PC-3 (cell line): ENCODE data around the gene COL13A1. TPM values are rescaled to one million over a fixed set of nuclear protein-coding genes. Genes with fewer than 3 reads are reported as not detected.
A peak's percentile ranks its signal among the peaks of the same experiment; 100 is the strongest.

ENCODE experiments used
- ATAC-seq: fragments of 200-7000 bp; cut with Tn5 transposase; 2 replicates; pipeline ENCODE4 v1.9.1; 2020; ENCODE audit warnings: mild to moderate bottlenecking, moderate library complexity
- BruUV-seq: library from RNA; stranded (reverse); fragments of 400-500 nt; replicated peaks from 2 replicates; lab custom pipeline; 2021; lab: Mats Ljungman, UMichigan
- CTCF ChIA-PET: fragments of 300-600 bp; sonication (Branson Sonifier 250); formaldehyde crosslinking; loops from one replicate; lab custom pipeline; 2022; ENCODE audit warnings: antibody characterized with exemption; lab: Charles Lee
- POLR2A ChIA-PET: fragments of 300-600 bp; sonication (Branson Sonifier 250); formaldehyde crosslinking; loops from one replicate; lab custom pipeline; 2022; ENCODE audit warnings: antibody characterized with exemption; ENCODE audit not compliant: unreplicated experiment; lab: Charles Lee
- DNase-seq: peaks from one replicate; pipeline ENCODE4 v3.0.0-alpha.2; 2015
- H2AFZ ChIP-seq: fragments of 300-600 bp; sonication (generic); 2 replicates; pipeline ENCODE4 v1.6.0; 2016; ENCODE audit warnings: antibody characterized with exemption, low read length
- H3F3A ChIP-seq: fragments of 300-600 bp; sonication (generic); one replicate; pipeline ENCODE4 v1.6.0; 2017; ENCODE audit warnings: antibody characterized with exemption, low read length, control low read depth, mild to moderate bottlenecking; ENCODE audit not compliant: unreplicated experiment
- H3K27ac ChIP-seq: fragments of 300-600 bp; sonication (generic); 2 replicates; pipeline ENCODE4 v1.5.1; 2016; ENCODE audit warnings: mild to moderate bottlenecking, low read length
- H3K27me3 ChIP-seq: fragments of 300-600 bp; sonication (generic); 2 replicates; pipeline ENCODE4 v1.6.1; 2016; ENCODE audit warnings: low read length, mixed read lengths
- H3K36me3 ChIP-seq: fragments of 300-600 bp; sonication (generic); 2 replicates; pipeline ENCODE4 v1.6.1; 2016; ENCODE audit warnings: low read depth, mixed run types, low read length, mixed read lengths
- H3K4me1 ChIP-seq: fragments of 300-600 bp; sonication (generic); 2 replicates; pipeline ENCODE4 v1.5.1; 2016; ENCODE audit warnings: low read length; ENCODE audit not compliant: insufficient read depth
- H3K4me2 ChIP-seq: fragments of 300-600 bp; sonication (generic); 2 replicates; pipeline ENCODE4 v1.6.0; 2016; ENCODE audit warnings: low read length
- H3K4me3 ChIP-seq: fragments of 300-600 bp; sonication (generic); 2 replicates; pipeline ENCODE4 v1.5.1; 2016; ENCODE audit warnings: mild to moderate bottlenecking, low read length, mixed read lengths
- H3K79me2 ChIP-seq: fragments of 300-600 bp; sonication (generic); 2 replicates; pipeline ENCODE4 v1.6.1; 2017; ENCODE audit warnings: low read length, mixed read lengths
- H3K9ac ChIP-seq: fragments of 300-600 bp; sonication (generic); 2 replicates; pipeline ENCODE4 v1.6.0; 2016; ENCODE audit warnings: mild to moderate bottlenecking, low read length
- H3K9me2 ChIP-seq: fragments of 300-600 bp; sonication (generic); replicated peaks from 2 replicates; pipeline ENCODE4 v1.6.1; 2016; ENCODE audit warnings: mixed run types, low read length, mixed read lengths
- H3K9me3 ChIP-seq: fragments of 300-600 bp; sonication (generic); 2 replicates; pipeline ENCODE4 v1.6.1; 2016; ENCODE audit warnings: low read length, mixed read lengths
- H4K20me1 ChIP-seq: fragments of 300-600 bp; sonication (generic); 2 replicates; pipeline ENCODE4 v1.6.1; 2016; ENCODE audit warnings: low read length, mixed read lengths
- EZH2 ChIP-seq: fragments of 300-600 bp; sonication (generic); IDR thresholded peaks from one replicate; pipeline ENCODE4 v1.6.1; 2017; ENCODE audit warnings: antibody characterized with exemption, mild to moderate bottlenecking, low read length; ENCODE audit not compliant: unreplicated experiment
- EZH2phosphoT487 ChIP-seq: fragments of 300-600 bp; sonication (generic); IDR thresholded peaks from 2 replicates; pipeline ENCODE4 v1.6.1; 2018; ENCODE audit warnings: mild to moderate bottlenecking, antibody characterized with exemption, low read length, borderline replicate concordance
- intact Hi-C: fragments of 100-400 bp; cut with micrococcal nuclease; formaldehyde crosslinking; loops from 2 replicates; pipeline ENCODE4 v1.9.0; 2023
- total RNA-seq: library from RNA; depleted of rRNA; stranded (reverse); fragments of >200 nt; gene quantifications from 2 replicates; pipeline ENCODE4 v1.2.3, GENCODE V29; 2014
- TF ChIP-seq, protein P1 (sequence below): fragments of 300-600 bp; sonication (generic); conservative IDR thresholded peaks from 2 replicates; pipeline ENCODE4 v1.5.1; 2017; ENCODE audit warnings: antibody characterized with exemption, low read depth, mild to moderate bottlenecking, low read length

COL13A1 gene
- total RNA-seq, 1 experiment from 2014 or later, result 201 TPM

GRCh38 chr10:69961881-69962745 lies 160.4 kb downstream of the COL13A1 start:
- Histone ChIP-seq H2AFZ (no peak overlapping the region), H3F3A (no peaks in the 10 kb centered on the region), H3K79me2 (no peaks in the 10 kb centered on the region), H3K4me1 (no peaks in the 10 kb centered on the region; the same call in 1 of the 2 replicates), H3K27me3 (no peaks in the 10 kb centered on the region), H3K9ac (no peak overlapping the region), H3K36me3 (0 out of 2 replicates have a peak, but pooled peaks cover 7% of the 10 kb centered on the region), H3K9me2 (no peaks in the 10 kb centered on the region), H3K4me3 (no peak overlapping the region), H3K9me3 (no peaks in the 10 kb centered on the region), H3K4me2 (no peak overlapping the region), H4K20me1 (no peaks in the 10 kb centered on the region), H3K27ac (no peak overlapping the region)
- TF ChIP-seq, protein P1, sequence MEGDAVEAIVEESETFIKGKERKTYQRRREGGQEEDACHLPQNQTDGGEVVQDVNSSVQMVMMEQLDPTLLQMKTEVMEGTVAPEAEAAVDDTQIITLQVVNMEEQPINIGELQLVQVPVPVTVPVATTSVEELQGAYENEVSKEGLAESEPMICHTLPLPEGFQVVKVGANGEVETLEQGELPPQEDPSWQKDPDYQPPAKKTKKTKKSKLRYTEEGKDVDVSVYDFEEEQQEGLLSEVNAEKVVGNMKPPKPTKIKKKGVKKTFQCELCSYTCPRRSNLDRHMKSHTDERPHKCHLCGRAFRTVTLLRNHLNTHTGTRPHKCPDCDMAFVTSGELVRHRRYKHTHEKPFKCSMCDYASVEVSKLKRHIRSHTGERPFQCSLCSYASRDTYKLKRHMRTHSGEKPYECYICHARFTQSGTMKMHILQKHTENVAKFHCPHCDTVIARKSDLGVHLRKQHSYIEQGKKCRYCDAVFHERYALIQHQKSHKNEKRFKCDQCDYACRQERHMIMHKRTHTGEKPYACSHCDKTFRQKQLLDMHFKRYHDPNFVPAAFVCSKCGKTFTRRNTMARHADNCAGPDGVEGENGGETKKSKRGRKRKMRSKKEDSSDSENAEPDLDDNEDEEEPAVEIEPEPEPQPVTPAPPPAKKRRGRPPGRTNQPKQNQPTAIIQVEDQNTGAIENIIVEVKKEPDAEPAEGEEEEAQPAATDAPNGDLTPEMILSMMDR, result no peak
- TF ChIP-seq EZH2phosphoT487 (no peak), EZH2 (no peak)
- DNase-seq (no peak), ATAC-seq (no peak)
- BruUV-seq, result TSS peak; percentile 5
- ChIA-PET POLR2A (no interaction called here), CTCF (no interaction called here)
- intact Hi-C loops, result no loop called here

- no peaks in the 10 kb centered on the region for H3K9me3 ChIP-seq
- DNase-seq (no peak), ATAC-seq (no peak)
- no peak overlapping the region for H2AFZ ChIP-seq
- no peaks in the 10 kb centered on the region for H3K9me2 ChIP-seq
- H3K4me3 ChIP-seq, result no peak overlapping the region
- TF ChIP-seq EZH2phosphoT487, result no peak
- no peak for TF ChIP-seq EZH2
- TF ChIP-seq, protein P1, result no peak
- no peak overlapping the region for H3K27ac ChIP-seq
- H3K4me1 ChIP-seq, result no peaks in the 10 kb centered on the region; the same call in 1 of the 2 replicates
- no peak overlapping the region for H3K9ac ChIP-seq
- intact Hi-C loops, result no loop called here
- no peaks in the 10 kb centered on the region for H3F3A ChIP-seq
- ChIA-PET CTCF (no interaction called here), POLR2A (no interaction called here)
- H4K20me1 ChIP-seq, result no peaks in the 10 kb centered on the region
- H3K27me3 ChIP-seq, result no peaks in the 10 kb centered on the region; the same call in 1 of the 2 replicates
- H3K36me3 ChIP-seq, result 0 out of 2 replicates have a peak, but pooled peaks cover under 1% of the 10 kb centered on the region
- no TSS peak for BruUV-seq
- no peak overlapping the region for H3K4me2 ChIP-seq
- H3K79me2 ChIP-seq, result no peaks in the 10 kb centered on the region
Measured at GRCh38 chr10:69962746-69963135, 161.0 kb downstream of the COL13A1 start.
